Right atrium auricular region (tissue), 2 donors: ENCODE data around the gene F8. TPM values are rescaled to one million over a fixed set of nuclear protein-coding genes. Genes with fewer than 3 reads are reported as not detected.
A peak's percentile ranks its signal among the peaks of the same experiment; 100 is the strongest.

ENCODE experiments used
- DNase-seq: peaks from one replicate; pipeline ENCODE4 v3.0.0-alpha.2; 2019; ENCODE audit warnings: low spot score
- H3K27ac ChIP-seq, 2 donors: fragments of 200-600 bp; sonication (generic); 1 replicate in 1 of 2; 2 replicates in 1 of 2; pipeline ENCODE4 v1.5.1; 2016 to 2019
- H3K27me3 ChIP-seq, 2 donors: fragments of 200-600 bp; sonication (generic); one replicate each; pipeline versions ENCODE4 v1.5.1 to v1.6.0; 2017 to 2019
- H3K36me3 ChIP-seq: fragments of 200-600 bp; sonication (generic); one replicate; pipeline ENCODE4 v1.5.1; 2016
- H3K4me1 ChIP-seq, 2 donors: fragments of 200-600 bp; sonication (generic); one replicate each; pipeline versions ENCODE4 v1.5.1 to v1.6.0; 2017 to 2019
- H3K4me3 ChIP-seq, 2 donors: fragments of 200-600 bp; sonication (generic); 1 replicate in 1 of 2; 2 replicates in 1 of 2; pipeline ENCODE4 v1.5.1; 2017 to 2019; ENCODE audit warnings: mild to moderate bottlenecking in 1 of 2, moderate library complexity in 1 of 2
- H3K9me3 ChIP-seq, 2 donors: fragments of 200-600 bp; sonication (generic); one replicate each; pipeline ENCODE4 v1.5.1; 2019
- total RNA-seq, 2 donors: library from RNA; depleted of rRNA; stranded (reverse); fragments of >200 nt; gene quantifications; one replicate each; pipeline ENCODE4 v1.1.0, GENCODE V29; 2016
- TF ChIP-seq, protein P1 (sequence below), 2 donors: fragments of 200-600 bp; sonication (generic); IDR thresholded peaks; one replicate each; pipeline ENCODE4 v1.5.1; 2019; ENCODE audit warnings: antibody characterized with exemption in 2 of 2

Gene F8
- total RNA-seq, 2 donors from 2014 or later: 41.2 to 42.9 TPM

DNA sequence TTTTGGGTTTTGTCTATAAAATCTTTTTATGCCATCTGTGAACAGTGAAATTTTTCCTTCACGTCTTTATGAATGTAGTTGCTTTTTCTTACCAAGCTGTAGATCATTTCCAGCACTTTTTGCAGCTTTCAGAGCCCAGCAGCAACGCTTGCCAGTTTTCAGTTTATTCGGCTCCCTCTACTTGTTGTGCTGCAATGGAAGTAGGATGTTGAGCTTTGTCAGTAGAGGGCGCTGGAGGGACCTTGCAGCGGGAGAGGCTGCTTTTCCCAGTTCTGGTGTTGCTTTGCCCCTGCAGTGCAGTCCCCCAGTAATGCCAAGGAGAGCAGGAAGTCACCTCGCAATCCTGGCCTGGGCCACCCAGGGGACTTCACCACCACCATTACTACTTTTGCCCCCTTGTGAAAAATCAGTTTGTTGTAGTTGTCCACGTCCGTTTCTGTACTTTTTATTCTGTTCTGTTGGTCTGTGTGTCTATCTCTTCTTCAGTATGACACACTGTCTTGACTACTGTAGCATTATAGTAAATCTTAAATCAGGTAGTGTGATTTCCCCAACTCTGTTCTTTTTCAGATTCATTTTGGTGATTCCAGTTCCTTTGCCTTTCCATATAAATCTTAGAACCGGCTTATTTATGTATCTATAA lies 26.6 kb upstream of the F8 start:
- H3K36me3 ChIP-seq: no peaks in the 10 kb centered on the region
- no peaks in the 10 kb centered on the region for H3K9me3 ChIP-seq
- no peak overlapping the region for H3K27ac ChIP-seq
- no peak for DNase-seq
- TF ChIP-seq, protein P1, sequence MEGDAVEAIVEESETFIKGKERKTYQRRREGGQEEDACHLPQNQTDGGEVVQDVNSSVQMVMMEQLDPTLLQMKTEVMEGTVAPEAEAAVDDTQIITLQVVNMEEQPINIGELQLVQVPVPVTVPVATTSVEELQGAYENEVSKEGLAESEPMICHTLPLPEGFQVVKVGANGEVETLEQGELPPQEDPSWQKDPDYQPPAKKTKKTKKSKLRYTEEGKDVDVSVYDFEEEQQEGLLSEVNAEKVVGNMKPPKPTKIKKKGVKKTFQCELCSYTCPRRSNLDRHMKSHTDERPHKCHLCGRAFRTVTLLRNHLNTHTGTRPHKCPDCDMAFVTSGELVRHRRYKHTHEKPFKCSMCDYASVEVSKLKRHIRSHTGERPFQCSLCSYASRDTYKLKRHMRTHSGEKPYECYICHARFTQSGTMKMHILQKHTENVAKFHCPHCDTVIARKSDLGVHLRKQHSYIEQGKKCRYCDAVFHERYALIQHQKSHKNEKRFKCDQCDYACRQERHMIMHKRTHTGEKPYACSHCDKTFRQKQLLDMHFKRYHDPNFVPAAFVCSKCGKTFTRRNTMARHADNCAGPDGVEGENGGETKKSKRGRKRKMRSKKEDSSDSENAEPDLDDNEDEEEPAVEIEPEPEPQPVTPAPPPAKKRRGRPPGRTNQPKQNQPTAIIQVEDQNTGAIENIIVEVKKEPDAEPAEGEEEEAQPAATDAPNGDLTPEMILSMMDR (IDR thresholded peaks at IDR 0.05): peak; percentile 47 to 66
- peaks cover 0 to 8% of the 10 kb centered on the region in 2 donors for H3K4me1 ChIP-seq
- no peaks in the 10 kb centered on the region for H3K27me3 ChIP-seq
- H3K4me3 ChIP-seq: no peak overlapping the region

GRCh38 chrX:155046811-155047528 lies 24.4 kb upstream of the F8 start:
- DNase-seq: no peak
- no peaks in the 10 kb centered on the region for H3K27me3 ChIP-seq
- H3K4me3 ChIP-seq: no peak overlapping the region
- H3K4me1 ChIP-seq: peaks cover 0 to 8% of the 10 kb centered on the region in 2 donors
- no peaks in the 10 kb centered on the region for H3K36me3 ChIP-seq
- H3K27ac ChIP-seq: peak overlapping the region in 1 of 2 donors; percentile 5
- no peaks in the 10 kb centered on the region for H3K9me3 ChIP-seq
- TF ChIP-seq, protein P1 (IDR thresholded peaks at IDR 0.05): no peak

GRCh38 chrX:155046129-155046810 lies 23.7 kb upstream of the F8 start:
- DNase-seq: no peak
- H3K36me3 ChIP-seq: no peaks in the 10 kb centered on the region
- TF ChIP-seq, protein P1 (IDR thresholded peaks at IDR 0.05): no peak
- H3K4me3 ChIP-seq: no peak overlapping the region
- H3K4me1 ChIP-seq: peaks cover 0 to 8% of the 10 kb centered on the region in 2 donors
- no peaks in the 10 kb centered on the region for H3K9me3 ChIP-seq
- no peaks in the 10 kb centered on the region for H3K27me3 ChIP-seq
- peak overlapping the region in 1 of 2 donors; percentile 5 for H3K27ac ChIP-seq

DNA sequence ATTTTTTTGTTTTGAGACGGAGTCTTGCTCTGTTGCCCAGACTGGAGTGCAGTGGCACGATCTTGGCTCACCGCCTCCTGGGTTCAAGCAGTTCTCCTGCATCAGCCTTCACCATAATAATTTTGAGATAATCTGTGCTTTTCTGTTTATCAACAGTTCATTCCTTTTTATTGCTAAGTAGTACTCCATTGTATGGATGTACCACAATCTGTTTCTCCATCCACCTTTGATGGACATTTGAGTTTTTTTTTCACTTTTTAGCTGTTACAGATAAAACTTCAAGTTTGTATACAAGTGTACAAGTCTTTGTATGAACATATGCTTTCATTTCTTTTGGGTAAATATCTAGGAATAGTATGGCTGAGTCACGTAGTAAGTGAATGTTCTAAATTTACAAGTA lies 13.2 kb upstream of the F8 start:
- TF ChIP-seq, protein P1 (IDR thresholded peaks at IDR 0.05): no peak
- Histone ChIP-seq H3K36me3 (peaks cover 19% of the 10 kb centered on the region), H3K4me1 (no peaks in the 10 kb centered on the region), H3K4me3 (no peak overlapping the region), H3K9me3 (peaks cover 0 to 13% of the 10 kb centered on the region in 2 donors), H3K27ac (no peak overlapping the region), H3K27me3 (no peaks in the 10 kb centered on the region)
- no peak for DNase-seq

DNA sequence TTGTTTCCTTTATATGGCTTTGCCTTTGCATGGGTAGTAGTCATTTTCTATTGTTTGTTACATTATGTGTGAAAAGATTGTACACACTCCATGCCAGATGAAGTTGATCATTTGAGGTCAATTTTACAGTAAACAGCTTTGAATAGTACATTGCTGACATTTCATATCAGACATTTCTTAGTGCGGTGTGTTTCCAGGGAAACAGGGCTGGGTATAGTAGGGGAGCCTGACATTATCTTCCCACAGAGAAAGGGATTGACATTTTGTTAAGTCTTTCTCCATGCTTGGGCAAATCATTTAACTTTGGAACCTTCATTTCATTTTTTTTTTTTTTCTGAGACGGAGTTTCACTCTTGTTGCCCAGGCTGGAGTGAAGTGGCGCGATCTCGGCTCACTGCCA lies 9.1 kb upstream of the F8 start:
- no peak overlapping the region for H3K4me3 ChIP-seq
- DNase-seq: no peak
- H3K27me3 ChIP-seq: no peaks in the 10 kb centered on the region
- TF ChIP-seq, protein P1 (IDR thresholded peaks at IDR 0.05): no peak
- H3K4me1 ChIP-seq: peaks cover 0 to 5% of the 10 kb centered on the region in 2 donors
- H3K27ac ChIP-seq: no peak overlapping the region
- H3K36me3 ChIP-seq: peaks cover 19% of the 10 kb centered on the region
- peaks cover 0 to 13% of the 10 kb centered on the region in 2 donors for H3K9me3 ChIP-seq
